Vein endothelial cell (primary cell): ENCODE data around the gene MRPL30. TPM values are rescaled to one million over a fixed set of nuclear protein-coding genes. Genes with fewer than 3 reads are reported as not detected.

Experiments used
- small RNA-seq: library from RNA; depleted of rRNA; stranded (forward); fragments of <200 nt; gene quantifications from one replicate; pipeline ENCODE3, GENCODE V24; 2012
- total RNA-seq: library from RNA; depleted of rRNA; stranded (reverse); fragments of >200 nt; gene quantifications from 2 replicates; pipeline ENCODE4 v1.2.3, GENCODE V29; 2012

The MRPL30 gene
- total RNA-seq: 42.4 and 59.8 TPM in 2 replicates

GRCh38 chr2:99180755-99181623, at the start of gene MRPL30, which contains the start of gene MITD1:
Gene MRPL30, plus strand, starts transcription at chr2:99181184. Its CDS starts 5,020 bp downstream, at chr2:99186204.
Gene MITD1, minus strand, starts transcription at chr2:99181058. Its CDS starts 77 bp downstream, at chr2:99180981.

GRCh38 chr2:99141110-99142108, 39.6 kb upstream of the MRPL30 start, which contains the start of gene C2orf15:
Gene C2orf15, plus strand, starts transcription at chr2:99141707. Its CDS starts 8,852 bp downstream, at chr2:99150559.

GRCh38 chr2:99154643-99155536, 26.1 kb upstream of the MRPL30 start, which contains the start of the genes LIPT1 and TSGA10:
Gene LIPT1, plus strand, starts transcription at chr2:99154967. Its CDS starts 6,991 bp downstream, at chr2:99161958.
Gene TSGA10, minus strand, starts transcription at chr2:99154942. Its CDS starts 45,503 bp downstream, at chr2:99109439.

Small RNA genes within 50 kb of the gene (small RNA-seq; reads per million reads assigned to genes)
- not detected for gene AC092587.1

Other genes with a start within 250 kb of the MRPL30 start
- 11.1 and 12.4 TPM in 2 replicates for gene CRACDL, start 245.0 kb upstream of the MRPL30 start, total RNA-seq
- 0.33 TPM in 1 of 2 replicates, not detected in the other for gene C2orf15, start 39.5 kb upstream of the MRPL30 start, total RNA-seq
- gene TSGA10, start 26.2 kb upstream of the MRPL30 start, total RNA-seq: 2.3 and 3.3 TPM in 2 replicates
- 4.4 and 5.9 TPM in 2 replicates for gene LIPT1, start 26.2 kb upstream of the MRPL30 start, total RNA-seq
- gene MITD1, start 126 bp upstream of the MRPL30 start, total RNA-seq: 18.6 and 21.9 TPM in 2 replicates
- not detected in 2 replicates for gene LYG2, start 74.5 kb downstream of the MRPL30 start, total RNA-seq
- gene LYG1, start 120.0 kb downstream of the MRPL30 start, total RNA-seq: 0.98 TPM in 1 of 2 replicates, not detected in the other
- gene TXNDC9, start 155.1 kb downstream of the MRPL30 start, total RNA-seq: 105 and 119 TPM in 2 replicates
- gene EIF5B, start 156.2 kb downstream of the MRPL30 start, total RNA-seq: 22.9 and 27.6 TPM in 2 replicates